Fibroblast of villous mesenchyme (primary cell): ENCODE measurements around the gene RNF151. TPM values are rescaled to one million over a fixed set of nuclear protein-coding genes. Genes with fewer than 3 reads are reported as not detected.

Experiments used
- DNase-seq: peaks from one replicate; pipeline ENCODE4 v3.0.0-alpha.2; 2010; ENCODE audit warnings: low read depth
- H3K4me3 ChIP-seq: 2 replicates; pipeline ENCODE4 v1.5.1; 2011; ENCODE audit warnings: low read depth, mild to moderate bottlenecking, low read length
- CTCF ChIP-seq: IDR thresholded peaks from 2 replicates; pipeline ENCODE4 v1.5.1; 2012; ENCODE audit warnings: low read depth, mild to moderate bottlenecking, low read length; ENCODE audit not compliant: insufficient read depth
- total RNA-seq: library from RNA; depleted of rRNA; stranded (reverse); fragments of >200 nt; gene quantifications from 2 replicates; pipeline ENCODE4 v1.2.3, GENCODE V29; 2012

Gene RNF151
- total RNA-seq, 1 donor = not detected

GRCh38 chr16:1976216-1976520, 9.5 kb downstream of the RNF151 start:
- no peak for TF ChIP-seq CTCF
- DNase-seq = no peak
- H3K4me3 ChIP-seq = no peak overlapping the region

GRCh38 chr16:1976951-1977874, 10.6 kb downstream of the RNF151 start:
- TF ChIP-seq CTCF = no peak
- DNase-seq = no peak
- H3K4me3 ChIP-seq = no peak overlapping the region

GRCh38 chr16:1977875-1978268, 11.2 kb downstream of the RNF151 start:
- no peak for TF ChIP-seq CTCF
- no peak for DNase-seq
- no peak overlapping the region for H3K4me3 ChIP-seq

GRCh38 chr16:1978476-1979120, 11.9 kb downstream of the RNF151 start:
- no peak for DNase-seq
- TF ChIP-seq CTCF = no peak
- no peak overlapping the region for H3K4me3 ChIP-seq

GRCh38 chr16:1979271-1980029, 12.8 kb downstream of the RNF151 start:
- no peak for DNase-seq
- no peak overlapping the region for H3K4me3 ChIP-seq
- TF ChIP-seq CTCF = no peak

- no peak for DNase-seq
Observed at GRCh38 chr16:1980030-1980769, 13.5 kb downstream of the RNF151 start.

More at GRCh38 chr16:1980030-1980769, 13.5 kb downstream of the RNF151 start:
- no peak for TF ChIP-seq CTCF
- no peak overlapping the region for H3K4me3 ChIP-seq
